HEK293 (cell line): ENCODE data around the gene ERAL1.

Experiments
- ZNF174 ChIP-seq: fragments of 450-650 bp; formaldehyde crosslinking; IDR thresholded peaks from 2 replicates; pipeline ENCODE4 v1.5.0; 2017; ENCODE audit warnings: missing biosample characterization, mild to moderate bottlenecking, missing genetic modification characterization
- ZNF223 ChIP-seq: fragments of 450-650 bp; formaldehyde crosslinking; IDR thresholded peaks from 2 replicates; pipeline ENCODE4 v1.5.1; 2016; ENCODE audit warnings: missing biosample characterization, missing genetic modification characterization
- ZNF423 ChIP-seq: fragments of 450-650 bp; formaldehyde crosslinking; IDR thresholded peaks from 2 replicates; pipeline ENCODE4 v1.5.1; 2016; ENCODE audit warnings: missing biosample characterization, missing genetic modification characterization
- ZNF654 ChIP-seq: fragments of 450-650 bp; formaldehyde crosslinking; IDR thresholded peaks from 2 replicates; pipeline ENCODE4 v1.5.1; 2016; ENCODE audit warnings: low read depth, missing biosample characterization, missing genetic modification characterization
- ZNF747 ChIP-seq: fragments of 450-650 bp; formaldehyde crosslinking; IDR thresholded peaks from 2 replicates; pipeline ENCODE4 v1.5.1; 2016; ENCODE audit warnings: missing biosample characterization, missing genetic modification characterization
- TF ChIP-seq, protein P1 (sequence below): fragments of 450-650 bp; formaldehyde crosslinking; IDR thresholded peaks from 2 replicates; pipeline ENCODE4 v1.5.1; 2016; ENCODE audit warnings: missing biosample characterization, missing genetic modification characterization
- TF ChIP-seq, protein P2 (sequence below): fragments of 450-650 bp; formaldehyde crosslinking; IDR thresholded peaks from 2 replicates; pipeline ENCODE4 v1.5.1; 2016; ENCODE audit warnings: missing biosample characterization, missing genetic modification characterization
- TF ChIP-seq, protein P3 (sequence below): fragments of 450-650 bp; formaldehyde crosslinking; IDR thresholded peaks from 2 replicates; pipeline ENCODE4 v1.5.1; 2016; ENCODE audit warnings: missing biosample characterization, missing genetic modification characterization

DNA sequence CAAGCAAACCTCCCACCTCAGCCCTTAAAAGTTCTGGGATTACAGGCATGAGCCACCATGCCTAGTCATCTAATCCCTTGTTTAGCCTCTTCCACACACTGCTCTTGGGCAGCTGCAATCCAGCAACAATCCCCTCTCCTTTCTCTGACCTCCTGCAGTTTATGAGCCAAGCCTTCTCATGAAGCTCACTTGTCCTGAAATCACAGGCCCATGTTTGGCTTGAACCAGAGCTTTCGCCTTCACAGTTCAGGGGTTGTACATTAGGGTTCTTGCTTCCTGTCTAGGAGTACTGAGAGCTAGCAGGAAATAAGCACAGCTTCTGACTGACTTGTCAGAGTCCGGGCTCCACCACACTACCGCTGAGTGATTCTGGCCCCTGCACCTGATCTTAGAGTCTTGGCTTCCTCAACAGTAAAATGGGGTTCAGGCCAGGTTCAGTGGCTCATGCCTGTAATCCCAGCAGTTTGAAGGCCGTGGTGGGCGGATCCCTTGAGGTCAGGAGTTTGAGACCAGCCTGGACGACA is 16.3 kb downstream of the ERAL1 start:
- TF ChIP-seq ZNF747 (no peak), ZNF423 (no peak), ZNF654 (tag by site-specific recombination) (no peak), ZNF223 (tag by site-specific recombination) (no peak), ZNF174 (tag by site-specific recombination) (no peak)
- TF ChIP-seq, protein P1, sequence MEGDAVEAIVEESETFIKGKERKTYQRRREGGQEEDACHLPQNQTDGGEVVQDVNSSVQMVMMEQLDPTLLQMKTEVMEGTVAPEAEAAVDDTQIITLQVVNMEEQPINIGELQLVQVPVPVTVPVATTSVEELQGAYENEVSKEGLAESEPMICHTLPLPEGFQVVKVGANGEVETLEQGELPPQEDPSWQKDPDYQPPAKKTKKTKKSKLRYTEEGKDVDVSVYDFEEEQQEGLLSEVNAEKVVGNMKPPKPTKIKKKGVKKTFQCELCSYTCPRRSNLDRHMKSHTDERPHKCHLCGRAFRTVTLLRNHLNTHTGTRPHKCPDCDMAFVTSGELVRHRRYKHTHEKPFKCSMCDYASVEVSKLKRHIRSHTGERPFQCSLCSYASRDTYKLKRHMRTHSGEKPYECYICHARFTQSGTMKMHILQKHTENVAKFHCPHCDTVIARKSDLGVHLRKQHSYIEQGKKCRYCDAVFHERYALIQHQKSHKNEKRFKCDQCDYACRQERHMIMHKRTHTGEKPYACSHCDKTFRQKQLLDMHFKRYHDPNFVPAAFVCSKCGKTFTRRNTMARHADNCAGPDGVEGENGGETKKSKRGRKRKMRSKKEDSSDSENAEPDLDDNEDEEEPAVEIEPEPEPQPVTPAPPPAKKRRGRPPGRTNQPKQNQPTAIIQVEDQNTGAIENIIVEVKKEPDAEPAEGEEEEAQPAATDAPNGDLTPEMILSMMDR (tag by site-specific recombination) = no peak
- TF ChIP-seq, protein P2, sequence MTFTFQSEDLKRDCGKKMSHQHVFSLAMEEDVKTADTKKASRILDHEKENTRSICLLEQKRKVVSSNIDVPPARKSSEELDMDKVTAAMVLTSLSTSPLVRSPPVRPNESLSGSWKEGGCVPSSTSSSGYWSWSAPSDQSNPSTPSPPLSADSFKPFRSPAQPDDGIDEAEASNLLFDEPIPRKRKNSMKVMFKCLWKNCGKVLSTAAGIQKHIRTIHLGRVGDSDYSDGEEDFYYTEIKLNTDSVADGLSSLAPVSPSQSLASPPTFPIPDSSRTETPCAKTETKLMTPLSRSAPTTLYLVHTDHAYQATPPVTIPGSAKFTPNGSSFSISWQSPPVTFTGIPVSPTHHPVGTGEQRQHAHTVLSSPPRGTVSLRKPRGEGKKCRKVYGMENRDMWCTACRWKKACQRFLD = no peak
- TF ChIP-seq, protein P3, sequence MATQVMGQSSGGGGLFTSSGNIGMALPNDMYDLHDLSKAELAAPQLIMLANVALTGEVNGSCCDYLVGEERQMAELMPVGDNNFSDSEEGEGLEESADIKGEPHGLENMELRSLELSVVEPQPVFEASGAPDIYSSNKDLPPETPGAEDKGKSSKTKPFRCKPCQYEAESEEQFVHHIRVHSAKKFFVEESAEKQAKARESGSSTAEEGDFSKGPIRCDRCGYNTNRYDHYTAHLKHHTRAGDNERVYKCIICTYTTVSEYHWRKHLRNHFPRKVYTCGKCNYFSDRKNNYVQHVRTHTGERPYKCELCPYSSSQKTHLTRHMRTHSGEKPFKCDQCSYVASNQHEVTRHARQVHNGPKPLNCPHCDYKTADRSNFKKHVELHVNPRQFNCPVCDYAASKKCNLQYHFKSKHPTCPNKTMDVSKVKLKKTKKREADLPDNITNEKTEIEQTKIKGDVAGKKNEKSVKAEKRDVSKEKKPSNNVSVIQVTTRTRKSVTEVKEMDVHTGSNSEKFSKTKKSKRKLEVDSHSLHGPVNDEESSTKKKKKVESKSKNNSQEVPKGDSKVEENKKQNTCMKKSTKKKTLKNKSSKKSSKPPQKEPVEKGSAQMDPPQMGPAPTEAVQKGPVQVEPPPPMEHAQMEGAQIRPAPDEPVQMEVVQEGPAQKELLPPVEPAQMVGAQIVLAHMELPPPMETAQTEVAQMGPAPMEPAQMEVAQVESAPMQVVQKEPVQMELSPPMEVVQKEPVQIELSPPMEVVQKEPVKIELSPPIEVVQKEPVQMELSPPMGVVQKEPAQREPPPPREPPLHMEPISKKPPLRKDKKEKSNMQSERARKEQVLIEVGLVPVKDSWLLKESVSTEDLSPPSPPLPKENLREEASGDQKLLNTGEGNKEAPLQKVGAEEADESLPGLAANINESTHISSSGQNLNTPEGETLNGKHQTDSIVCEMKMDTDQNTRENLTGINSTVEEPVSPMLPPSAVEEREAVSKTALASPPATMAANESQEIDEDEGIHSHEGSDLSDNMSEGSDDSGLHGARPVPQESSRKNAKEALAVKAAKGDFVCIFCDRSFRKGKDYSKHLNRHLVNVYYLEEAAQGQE (tag by site-specific recombination) = no peak
